ENCODE data around the gene DNAJA1.

- TF ChIP-seq CTCF (IDR thresholded peaks at IDR 0.05) (no peak), POLR2A (IDR thresholded peaks at IDR 0.05) (no peak)
These were observed 13.2 kb upstream of the DNAJA1 start for GRCh38 chr9:33011831-33012230.
